DMS53 (cell line): ENCODE measurements around the gene DTD2.
A peak's percentile ranks its signal among the peaks of the same experiment; 100 is the strongest.
"Not testable (repeated sequence)": the region's sequence is repeated elsewhere in the genome, so short reads cannot be mapped to it uniquely, and the experiment has no call there.

ENCODE experiments used
- DNase-seq: peaks from one replicate; lab custom pipeline; 2025; lab: John Stamatoyannopoulos, UW

Gene DTD2

DNA sequence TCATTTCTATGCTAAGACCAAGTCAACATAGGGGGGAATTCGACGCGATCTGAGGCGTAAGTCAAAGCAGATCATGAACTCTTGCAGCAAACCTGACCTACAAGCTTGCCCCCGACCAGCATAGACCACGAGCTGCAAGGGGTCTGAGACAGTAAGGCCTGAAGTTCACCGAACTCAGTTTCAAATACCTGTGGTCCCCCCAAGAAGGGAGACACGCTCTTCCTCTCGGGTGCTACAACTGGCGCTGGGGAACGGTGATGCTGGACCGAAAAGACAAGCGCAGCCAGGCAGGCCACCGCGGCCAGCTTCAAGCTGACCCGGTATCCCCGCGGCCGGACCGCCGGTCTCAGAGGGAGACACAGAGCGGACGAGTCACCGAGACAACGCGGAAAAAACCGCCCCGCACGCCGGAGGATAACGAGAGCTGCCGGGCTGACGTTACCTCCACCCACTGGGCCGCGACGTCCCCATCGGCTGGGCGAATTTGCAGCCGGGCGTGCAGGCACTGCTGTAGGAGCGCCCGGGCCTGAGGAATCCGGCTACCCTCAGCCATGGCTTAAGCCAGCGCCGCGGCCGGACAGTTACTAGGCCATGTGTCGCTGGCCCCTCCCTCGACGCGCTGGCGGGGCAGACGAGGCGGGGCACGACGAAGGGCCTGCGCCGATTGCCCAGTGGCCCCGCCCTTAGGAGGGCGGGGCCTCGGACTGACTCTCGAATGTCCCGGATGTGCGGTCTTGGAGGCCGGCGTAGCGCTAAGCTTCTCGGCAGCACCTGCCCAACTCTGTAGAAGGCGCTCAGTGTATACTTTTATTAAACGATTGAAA, at the start of gene DTD2:
Gene DTD2, minus strand, starts transcription at position 666 of the 824 bp plus-strand sequence. Its CDS starts 113 bp downstream, at position 553.
- peak; percentile 96 for DNase-seq

- no peak for DNase-seq
These were observed 48.1 kb upstream of the DTD2 start for GRCh38 chr14:31505411-31505810.

GRCh38 chr14:31501870-31502269, 44.6 kb upstream of the DTD2 start:
- DNase-seq: no peak

- DNase-seq: no peak
These were observed 35.6 kb upstream of the DTD2 start for GRCh38 chr14:31492759-31493498.

DNA sequence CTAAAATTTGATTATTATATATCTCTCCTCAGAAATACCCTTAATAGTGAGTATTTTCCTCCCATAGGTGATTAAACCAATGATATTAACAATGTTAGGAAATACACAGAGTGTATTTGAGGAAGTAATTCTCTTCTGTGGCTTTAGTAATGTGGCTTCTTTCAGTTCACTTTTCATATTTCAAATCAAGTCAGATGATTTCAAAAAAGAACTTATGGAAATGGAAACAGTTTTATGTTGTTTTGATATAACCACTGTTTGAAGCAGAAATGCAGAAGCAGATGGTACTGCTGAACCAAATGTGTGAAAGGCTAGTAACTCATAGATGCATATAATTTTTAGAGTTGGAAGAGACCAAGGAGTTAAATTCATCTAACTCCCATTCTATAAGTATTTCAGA, 32.4 kb upstream of the DTD2 start:
- no peak for DNase-seq

DNA sequence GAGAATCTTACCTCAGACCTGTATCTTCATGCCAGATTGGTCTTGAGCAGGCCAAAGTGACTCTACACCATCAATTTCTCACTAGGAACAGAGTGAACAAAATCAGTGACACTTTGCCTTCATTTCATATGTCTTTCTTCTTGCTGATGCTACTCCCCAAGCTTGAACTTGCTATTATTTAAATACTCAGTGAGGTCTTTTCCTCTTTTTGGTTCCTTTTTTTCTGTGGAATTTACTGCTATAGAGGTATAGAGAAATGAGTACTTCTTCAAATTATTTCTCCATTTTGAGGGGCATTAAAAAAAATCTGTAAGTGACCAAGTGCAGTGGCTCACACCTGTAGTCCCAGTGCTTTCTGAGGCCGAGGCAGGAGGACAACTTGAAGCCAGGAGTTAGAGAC, 30.6 kb upstream of the DTD2 start, which contains the start of gene GPR33:
Gene GPR33, minus strand, starts transcription at position 154 of the 400 bp plus-strand sequence. CDS start 4,074 bp downstream, outside the sequence.
- DNase-seq: no peak

GRCh38 chr14:31486764-31487163, 29.5 kb upstream of the DTD2 start:
- no peak for DNase-seq

GRCh38 chr14:31484754-31485153, 27.4 kb upstream of the DTD2 start:
- no peak for DNase-seq

GRCh38 chr14:31480156-31480555, 22.9 kb upstream of the DTD2 start:
- no peak for DNase-seq

- DNase-seq: no peak
These were observed 21.7 kb upstream of the DTD2 start for GRCh38 chr14:31479027-31479426.

GRCh38 chr14:31477248-31477647, 19.9 kb upstream of the DTD2 start:
- no peak for DNase-seq

- no peak for DNase-seq
These were observed 19.0 kb upstream of the DTD2 start for GRCh38 chr14:31476131-31476866.

- no peak for DNase-seq
These were observed 9.2 kb upstream of the DTD2 start for GRCh38 chr14:31466554-31466953.

GRCh38 chr14:31465111-31465510, 7.8 kb upstream of the DTD2 start:
- DNase-seq: no peak

DNA sequence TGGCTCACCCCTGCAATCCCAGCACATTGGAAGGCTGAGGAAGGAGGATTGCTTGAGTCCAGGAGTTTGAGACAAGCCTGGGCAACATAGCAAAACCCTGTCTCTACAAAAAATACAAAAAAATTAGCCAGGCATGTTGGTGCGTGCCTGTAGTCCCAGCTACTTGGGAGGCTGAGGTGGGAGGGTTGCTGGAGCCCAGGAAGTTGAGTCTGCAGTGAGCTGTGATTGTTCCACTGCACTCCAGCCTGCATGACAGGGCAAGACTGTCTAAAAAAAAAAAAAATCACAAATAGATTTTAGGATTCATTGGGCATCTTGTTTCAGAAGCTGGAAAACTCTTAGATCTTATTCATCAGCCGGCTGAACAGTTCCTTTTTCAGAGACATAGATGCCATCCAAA, 5.1 kb upstream of the DTD2 start:
- not testable (repeated sequence) for DNase-seq

DNA sequence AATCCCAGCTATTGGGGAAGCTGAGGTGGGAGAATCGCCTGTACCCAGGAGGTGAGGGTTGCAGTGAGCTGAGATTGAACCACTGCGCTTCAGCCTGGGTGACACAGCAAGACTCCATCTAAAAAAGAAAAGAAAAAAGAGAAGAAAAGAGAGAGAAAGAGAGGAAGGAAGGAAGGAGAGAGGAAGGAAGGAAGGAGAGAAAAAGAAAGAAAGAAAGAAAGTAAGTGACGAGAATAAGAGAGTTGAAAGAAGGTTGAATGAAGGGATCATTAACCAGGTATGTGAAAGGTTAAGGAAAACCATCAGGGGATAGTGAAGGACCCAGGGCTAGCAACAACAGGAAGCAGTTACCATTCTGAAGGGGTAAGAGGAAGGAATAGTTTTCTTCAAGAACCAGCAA, 4.2 kb upstream of the DTD2 start:
- no peak for DNase-seq

DNA sequence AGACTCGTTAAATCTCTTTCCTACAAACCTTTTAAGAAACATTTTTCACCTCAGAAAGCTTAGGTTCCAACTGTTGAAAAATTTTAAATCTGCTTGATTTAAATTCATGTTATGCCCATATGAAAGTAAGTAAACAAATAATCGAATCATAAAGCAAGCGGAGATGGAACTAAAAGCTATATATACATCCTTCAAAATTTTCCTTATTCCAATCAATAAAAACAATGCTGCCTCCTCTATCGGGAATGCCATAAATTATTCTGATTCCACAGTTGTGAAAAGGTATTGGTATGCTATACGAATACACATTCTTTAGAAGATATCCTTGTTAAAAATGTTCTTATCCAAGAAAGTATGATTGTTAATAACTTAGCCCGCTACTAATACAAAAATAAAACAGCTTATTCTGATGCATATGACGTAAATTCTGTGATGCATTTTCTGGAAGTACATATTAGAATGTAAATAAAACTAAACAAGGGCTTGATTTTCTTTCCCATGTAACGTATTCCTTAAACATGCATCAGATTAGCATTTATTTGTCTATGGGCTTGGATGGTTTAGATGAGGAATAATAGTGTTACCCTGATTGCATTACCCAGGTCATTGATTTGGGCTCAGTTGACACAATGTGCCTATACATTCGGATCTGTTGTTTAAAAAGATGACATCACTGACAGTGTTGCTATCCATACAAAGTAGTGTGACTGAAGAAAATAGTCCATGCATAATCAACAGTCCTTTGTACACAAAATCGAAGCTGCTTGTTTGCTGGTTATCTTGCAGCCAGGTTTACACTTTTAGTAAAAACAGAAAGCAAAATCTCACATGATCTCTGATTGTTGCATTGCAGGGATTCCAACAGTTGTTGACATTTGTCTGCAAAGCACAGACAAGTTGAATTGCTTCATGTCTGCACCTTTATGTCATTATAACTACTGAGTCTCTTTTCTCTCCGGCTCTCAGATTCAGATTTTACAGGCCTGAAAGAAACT, 656 bp upstream of the DTD2 start:
- peak; percentile 36 for DNase-seq

GRCh38 chr14:31449971-31450610, 7.2 kb downstream of the DTD2 start:
- DNase-seq: peak; percentile 56

GRCh38 chr14:31449136-31449535, 8.2 kb downstream of the DTD2 start:
- DNase-seq: no peak

DNA sequence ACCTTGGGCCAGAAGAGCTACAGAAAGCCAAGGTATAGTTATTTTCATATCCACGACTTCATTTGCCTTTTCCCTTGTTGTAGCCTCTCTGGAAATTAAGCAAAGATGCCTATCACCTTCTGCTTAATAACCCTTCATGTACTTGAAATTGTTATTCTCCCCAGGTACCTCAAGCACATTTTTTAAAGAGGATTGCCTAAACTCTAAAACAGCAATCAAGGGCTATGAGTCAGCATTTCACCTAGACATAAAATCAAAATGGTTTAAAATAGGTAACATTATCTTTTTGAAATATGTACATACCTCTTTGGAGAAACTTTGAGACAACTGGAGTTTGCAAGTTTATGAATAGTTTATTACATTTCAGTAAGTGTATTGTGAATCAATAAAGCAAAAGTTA, 11.6 kb downstream of the DTD2 start:
- no peak for DNase-seq

DNA sequence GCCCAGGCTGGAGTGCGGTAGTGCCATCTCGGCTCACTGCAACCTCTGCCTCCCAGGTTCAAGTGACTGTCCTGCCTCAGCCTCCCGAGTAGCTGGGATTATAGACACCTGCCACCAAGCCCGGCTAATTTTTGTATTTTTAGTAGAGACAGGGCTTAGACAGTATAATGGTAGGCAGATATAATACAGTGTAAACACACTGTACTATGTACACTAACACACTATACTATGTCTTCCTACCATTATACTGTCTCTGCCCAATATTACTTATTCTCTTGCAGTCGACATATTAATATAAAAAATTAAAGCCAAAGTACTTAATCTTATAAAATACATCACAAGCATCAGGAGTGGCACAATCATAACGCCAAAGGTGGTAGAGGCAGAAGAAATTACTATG, 15.0 kb downstream of the DTD2 start:
- no peak for DNase-seq
